ENCODE measurements around the gene POU6F2.

- TF ChIP-seq, protein P1, sequence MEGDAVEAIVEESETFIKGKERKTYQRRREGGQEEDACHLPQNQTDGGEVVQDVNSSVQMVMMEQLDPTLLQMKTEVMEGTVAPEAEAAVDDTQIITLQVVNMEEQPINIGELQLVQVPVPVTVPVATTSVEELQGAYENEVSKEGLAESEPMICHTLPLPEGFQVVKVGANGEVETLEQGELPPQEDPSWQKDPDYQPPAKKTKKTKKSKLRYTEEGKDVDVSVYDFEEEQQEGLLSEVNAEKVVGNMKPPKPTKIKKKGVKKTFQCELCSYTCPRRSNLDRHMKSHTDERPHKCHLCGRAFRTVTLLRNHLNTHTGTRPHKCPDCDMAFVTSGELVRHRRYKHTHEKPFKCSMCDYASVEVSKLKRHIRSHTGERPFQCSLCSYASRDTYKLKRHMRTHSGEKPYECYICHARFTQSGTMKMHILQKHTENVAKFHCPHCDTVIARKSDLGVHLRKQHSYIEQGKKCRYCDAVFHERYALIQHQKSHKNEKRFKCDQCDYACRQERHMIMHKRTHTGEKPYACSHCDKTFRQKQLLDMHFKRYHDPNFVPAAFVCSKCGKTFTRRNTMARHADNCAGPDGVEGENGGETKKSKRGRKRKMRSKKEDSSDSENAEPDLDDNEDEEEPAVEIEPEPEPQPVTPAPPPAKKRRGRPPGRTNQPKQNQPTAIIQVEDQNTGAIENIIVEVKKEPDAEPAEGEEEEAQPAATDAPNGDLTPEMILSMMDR (IDR thresholded peaks at IDR 0.05; ENCODE audit: low read depth, low read length, poor library complexity, severe bottlenecking), result no peak
- TF ChIP-seq EZH2phosphoT487 (IDR thresholded peaks at IDR 0.05; ENCODE audit: borderline replicate concordance, low read length), result no peak
Observed at GRCh38 chr7:39168403-39169098, 190.8 kb downstream of the POU6F2 start.

Measured in DOHH2 (cell line).